ENCODE data around the gene NBAS.
"Not testable (repeated sequence)": the region's sequence is repeated elsewhere in the genome, so short reads cannot be mapped to it uniquely, and the experiment has no call there.

NBAS gene

GRCh38 chr2:15448250-15448839 lies 112.8 kb downstream of the NBAS start:
- Histone ChIP-seq H3K36me3 (ENCODE audit: insufficient read depth, low read length) (no peaks in the 10 kb centered on the region), H3K27me3 (ENCODE audit: control insufficient read depth in 1 of 2, insufficient read depth in 2 of 2, low read length in 2 of 2) (no peaks in the 10 kb centered on the region), H3K4me3 (ENCODE audit: low read depth in 1 of 2, low read length in 2 of 2) (no peak overlapping the region), H3K27ac (ENCODE audit: low read depth, low read length) (no peak overlapping the region), H3K9me3 (ENCODE audit: low read length) (no peaks in the 10 kb centered on the region), H3K4me1 (ENCODE audit: insufficient read depth, low read length) (no peaks in the 10 kb centered on the region), H3K9ac (ENCODE audit: low read length) (no peak overlapping the region)

GRCh38 chr2:15447381-15447780 lies 113.8 kb downstream of the NBAS start:
- Histone ChIP-seq H3K36me3 (ENCODE audit: insufficient read depth, low read length) (no peaks in the 10 kb centered on the region), H3K9me3 (ENCODE audit: low read length) (no peaks in the 10 kb centered on the region), H3K27ac (ENCODE audit: low read depth, low read length) (no peak overlapping the region), H3K4me1 (ENCODE audit: insufficient read depth, low read length) (no peaks in the 10 kb centered on the region), H3K4me3 (ENCODE audit: low read depth in 1 of 2, low read length in 2 of 2) (no peak overlapping the region), H3K9ac (ENCODE audit: low read length) (no peak overlapping the region), H3K27me3 (ENCODE audit: control insufficient read depth in 1 of 2, insufficient read depth in 2 of 2, low read length in 2 of 2) (no peaks in the 10 kb centered on the region)

- Histone ChIP-seq H3K36me3 (ENCODE audit: insufficient read depth, low read length) (no peaks in the 10 kb centered on the region), H3K27ac (ENCODE audit: low read depth, low read length) (no peak overlapping the region), H3K9me3 (ENCODE audit: low read length) (no peaks in the 10 kb centered on the region)
Observed at GRCh38 chr2:15446961-15447360, 114.2 kb downstream of the NBAS start.

GRCh38 chr2:15445891-15446562 lies 115.1 kb downstream of the NBAS start:
- no peaks in the 10 kb centered on the region for H3K4me1 ChIP-seq (ENCODE audit: insufficient read depth, low read length)
- H3K27me3 ChIP-seq (ENCODE audit: control insufficient read depth in 1 of 2, insufficient read depth in 2 of 2, low read length in 2 of 2): no peaks in the 10 kb centered on the region
- no peak overlapping the region for H3K9ac ChIP-seq (ENCODE audit: low read length)
- H3K4me3 ChIP-seq (ENCODE audit: low read depth in 1 of 2, low read length in 2 of 2): no peak overlapping the region
- H3K36me3 ChIP-seq (ENCODE audit: insufficient read depth, low read length): no peaks in the 10 kb centered on the region
- H3K9me3 ChIP-seq (ENCODE audit: low read length): no peaks in the 10 kb centered on the region
- H3K27ac ChIP-seq (ENCODE audit: low read depth, low read length): no peak overlapping the region

More at GRCh38 chr2:15446961-15447360, 114.2 kb downstream of the NBAS start:
- no peaks in the 10 kb centered on the region for H3K27me3 ChIP-seq (ENCODE audit: control insufficient read depth in 1 of 2, insufficient read depth in 2 of 2, low read length in 2 of 2)
- H3K4me1 ChIP-seq (ENCODE audit: insufficient read depth, low read length): no peaks in the 10 kb centered on the region
- no peak overlapping the region for H3K9ac ChIP-seq (ENCODE audit: low read length)
- H3K4me3 ChIP-seq (ENCODE audit: low read depth in 1 of 2, low read length in 2 of 2): no peak overlapping the region

- not testable (repeated sequence) for H3K9me3 ChIP-seq (ENCODE audit: low read length); H3K9ac ChIP-seq (ENCODE audit: low read length); H3K27ac ChIP-seq (ENCODE audit: low read depth, low read length); H3K4me3 ChIP-seq (ENCODE audit: low read depth in 1 of 2, low read length in 2 of 2); H3K36me3 ChIP-seq (ENCODE audit: insufficient read depth, low read length); H3K27me3 ChIP-seq (ENCODE audit: control insufficient read depth in 1 of 2, insufficient read depth in 2 of 2, low read length in 2 of 2); H3K4me1 ChIP-seq (ENCODE audit: insufficient read depth, low read length)
Observed at GRCh38 chr2:15439768-15440524, 121.2 kb downstream of the NBAS start.

- not testable (repeated sequence) for H3K36me3 ChIP-seq (ENCODE audit: insufficient read depth, low read length); H3K4me3 ChIP-seq (ENCODE audit: low read depth in 1 of 2, low read length in 2 of 2); H3K27me3 ChIP-seq (ENCODE audit: control insufficient read depth in 1 of 2, insufficient read depth in 2 of 2, low read length in 2 of 2); H3K4me1 ChIP-seq (ENCODE audit: insufficient read depth, low read length); H3K9ac ChIP-seq (ENCODE audit: low read length); H3K9me3 ChIP-seq (ENCODE audit: low read length); H3K27ac ChIP-seq (ENCODE audit: low read depth, low read length)
Observed at GRCh38 chr2:15439366-15439765, 121.8 kb downstream of the NBAS start.

GRCh38 chr2:15436195-15436594 lies 124.9 kb downstream of the NBAS start:
- Histone ChIP-seq H3K36me3 (ENCODE audit: insufficient read depth, low read length) (no peaks in the 10 kb centered on the region), H3K27ac (ENCODE audit: low read depth, low read length) (no peak overlapping the region), H3K4me1 (ENCODE audit: insufficient read depth, low read length) (no peaks in the 10 kb centered on the region), H3K27me3 (ENCODE audit: control insufficient read depth in 1 of 2, insufficient read depth in 2 of 2, low read length in 2 of 2) (no peaks in the 10 kb centered on the region), H3K9me3 (ENCODE audit: low read length) (no peaks in the 10 kb centered on the region), H3K4me3 (ENCODE audit: low read depth in 1 of 2, low read length in 2 of 2) (no peak overlapping the region), H3K9ac (ENCODE audit: low read length) (no peak overlapping the region)

GRCh38 chr2:15435474-15435873 lies 125.7 kb downstream of the NBAS start:
- Histone ChIP-seq H3K9me3 (ENCODE audit: low read length) (no peaks in the 10 kb centered on the region), H3K36me3 (ENCODE audit: insufficient read depth, low read length) (no peaks in the 10 kb centered on the region), H3K27ac (ENCODE audit: low read depth, low read length) (no peak overlapping the region), H3K4me1 (ENCODE audit: insufficient read depth, low read length) (no peaks in the 10 kb centered on the region), H3K9ac (ENCODE audit: low read length) (no peak overlapping the region), H3K27me3 (ENCODE audit: control insufficient read depth in 1 of 2, insufficient read depth in 2 of 2, low read length in 2 of 2) (no peaks in the 10 kb centered on the region), H3K4me3 (ENCODE audit: low read depth in 1 of 2, low read length in 2 of 2) (no peak overlapping the region)

GRCh38 chr2:15432642-15433256 lies 128.4 kb downstream of the NBAS start:
- Histone ChIP-seq H3K36me3 (ENCODE audit: insufficient read depth, low read length) (no peaks in the 10 kb centered on the region), H3K9ac (ENCODE audit: low read length) (no peak overlapping the region), H3K4me1 (ENCODE audit: insufficient read depth, low read length) (no peaks in the 10 kb centered on the region), H3K9me3 (ENCODE audit: low read length) (no peaks in the 10 kb centered on the region), H3K27ac (ENCODE audit: low read depth, low read length) (no peak overlapping the region), H3K4me3 (ENCODE audit: low read depth in 1 of 2, low read length in 2 of 2) (no peak overlapping the region), H3K27me3 (ENCODE audit: control insufficient read depth in 1 of 2, insufficient read depth in 2 of 2, low read length in 2 of 2) (no peaks in the 10 kb centered on the region)

- Histone ChIP-seq H3K36me3 (ENCODE audit: insufficient read depth, low read length) (peaks cover 4% of the 10 kb centered on the region), H3K4me3 (ENCODE audit: low read depth in 1 of 2, low read length in 2 of 2) (no peak overlapping the region), H3K27ac (ENCODE audit: low read depth, low read length) (no peak overlapping the region), H3K9ac (ENCODE audit: low read length) (no peak overlapping the region), H3K9me3 (ENCODE audit: low read length) (no peaks in the 10 kb centered on the region), H3K27me3 (ENCODE audit: control insufficient read depth in 1 of 2, insufficient read depth in 2 of 2, low read length in 2 of 2) (no peaks in the 10 kb centered on the region), H3K4me1 (ENCODE audit: insufficient read depth, low read length) (no peaks in the 10 kb centered on the region)
Observed at GRCh38 chr2:15429032-15429431, 132.1 kb downstream of the NBAS start.

- Histone ChIP-seq H3K4me3 (ENCODE audit: low read depth in 1 of 2, low read length in 2 of 2) (no peak overlapping the region), H3K4me1 (ENCODE audit: insufficient read depth, low read length) (no peaks in the 10 kb centered on the region), H3K27ac (ENCODE audit: low read depth, low read length) (no peak overlapping the region), H3K36me3 (ENCODE audit: insufficient read depth, low read length) (peaks cover 10% of the 10 kb centered on the region), H3K9me3 (ENCODE audit: low read length) (no peaks in the 10 kb centered on the region), H3K9ac (ENCODE audit: low read length) (no peak overlapping the region), H3K27me3 (ENCODE audit: control insufficient read depth in 1 of 2, insufficient read depth in 2 of 2, low read length in 2 of 2) (no peaks in the 10 kb centered on the region)
Observed at GRCh38 chr2:15427987-15428386, 133.1 kb downstream of the NBAS start.
